ENCODE results near the gene NTM. TPM values are rescaled to one million over a fixed set of nuclear protein-coding genes. Genes with fewer than 3 reads are reported as not detected.

Gene NTM
- total RNA-seq, 1 experiment from 2014 or later: not detected

GRCh38 chr11:131393691-131394090, 23.3 kb downstream of the NTM start (continued):
- no peak for TF ChIP-seq FOSL1 (IDR thresholded peaks at IDR 0.05; ENCODE audit: low read depth)

- Histone ChIP-seq H3K4me3 (replicated peaks in 1 of 2; ENCODE audit: low read depth in 1 of 2, low read length in 2 of 2) (no peak overlapping the region), H3K4me2 (ENCODE audit: low read length) (no peak overlapping the region), H3K4me1 (ENCODE audit: control insufficient read depth in 1 of 2, insufficient read depth in 2 of 2, low read length in 2 of 2) (no peaks in the 10 kb centered on the region), H3K27me3 (ENCODE audit: insufficient read depth, low read length) (no peaks in the 10 kb centered on the region), H4K20me1 (ENCODE audit: insufficient read depth) (no peaks in the 10 kb centered on the region), H3K9me2 (ENCODE audit: insufficient read depth) (no peaks in the 10 kb centered on the region), H3K36me3 (ENCODE audit: control insufficient read depth in 1 of 2, insufficient read depth in 2 of 2, low read length in 2 of 2) (no peaks in the 10 kb centered on the region), H2AFZ (ENCODE audit: low read depth, low read length, poor library complexity, severe bottlenecking) (no peak overlapping the region), H3K9ac (ENCODE audit: low read length) (no peak overlapping the region), H3K79me2 (ENCODE audit: insufficient read depth, low read length) (no peaks in the 10 kb centered on the region), H3K27ac (ENCODE audit: low read depth, low read length) (no peak overlapping the region), H3K9me3 (ENCODE audit: control insufficient read depth in 1 of 2, insufficient read depth in 1 of 2, low read depth in 1 of 2, low read length in 2 of 2) (peaks cover 0 to 6% of the 10 kb centered on the region in 2 experiments; a peak in 1 of 4 replicates)
- no peak for TF ChIP-seq POLR2AphosphoS5 (IDR thresholded peaks at IDR 0.05; ENCODE audit: low read depth, low read length)
- TF ChIP-seq CEBPB (IDR thresholded peaks at IDR 0.05; ENCODE audit: low read depth): no peak
- TF ChIP-seq RAD21 (IDR thresholded peaks at IDR 0.05; ENCODE audit: low read depth): no peak
- TF ChIP-seq ATF3 (IDR thresholded peaks at IDR 0.05): no peak
- TF ChIP-seq ZFX (IDR thresholded peaks at IDR 0.05): no peak
- TF ChIP-seq ZNF274 (IDR thresholded peaks at IDR 0.05; ENCODE audit: low read depth, low read length): no peak
- no peak for TF ChIP-seq POLR2A (IDR thresholded peaks at IDR 0.05; ENCODE audit: borderline replicate concordance, extremely low read depth, insufficient read depth, insufficient read length)
- no peak for TF ChIP-seq EGR1 (IDR thresholded peaks at IDR 0.05; ENCODE audit: low read depth)
- TF ChIP-seq EZH2phosphoT487 (IDR thresholded peaks at IDR 0.05; ENCODE audit: borderline replicate concordance): no peak
- TF ChIP-seq CBX3 (IDR thresholded peaks at IDR 0.05; ENCODE audit: low read depth): no peak
- TF ChIP-seq SIN3A (IDR thresholded peaks at IDR 0.05; ENCODE audit: low read depth): no peak
- TF ChIP-seq JUND (IDR thresholded peaks at IDR 0.05): no peak
- intact Hi-C loops (cut with micrococcal nuclease): no loop called here
- BruUV-seq (replicated peaks): no TSS peak
- ATAC-seq (no peak), DNase-seq (ENCODE audit: low read depth, low spot score) (no peak)
- POLR2A ChIA-PET: no interaction called here
- RAD21 ChIA-PET (ENCODE audit: low non-redundant PET in 1 of 2, low total read pairs in 2 of 2, uncharacterized antibody in 2 of 2, unreplicated experiment in 2 of 2): no interaction called here
- CTCF ChIA-PET: no interaction called here
Measured at GRCh38 chr11:131397675-131398074, 27.3 kb downstream of the NTM start.

Measured in HCT116 (cell line).